ENCODE measurements around the gene MED12L.

DNA sequence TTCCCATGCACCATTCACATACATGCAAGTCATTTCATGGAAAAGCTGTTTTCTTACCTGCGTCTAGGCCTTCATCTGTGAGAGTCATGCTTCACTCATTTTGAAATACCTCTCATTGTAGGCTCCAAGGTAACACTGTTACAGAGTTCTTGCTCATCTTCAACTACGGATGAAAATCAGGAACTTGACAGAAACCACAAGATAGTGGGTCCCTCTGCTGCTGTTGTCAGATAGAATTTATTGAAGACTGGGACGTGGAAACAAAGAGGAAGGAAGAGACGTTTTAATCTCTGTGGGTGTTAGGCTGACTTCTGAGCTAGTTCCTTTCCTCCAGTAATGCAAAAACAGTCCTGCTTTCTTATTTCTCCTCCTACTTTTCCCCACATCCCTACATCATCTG, 192.8 kb downstream of the MED12L start, which contains the start of gene P2RY14:
- TF ChIP-seq CTCF (IDR thresholded peaks at IDR 0.05; ENCODE audit: low read length) (peak; percentile 16; the same call in 1 of the 2 replicates), EZH2 (IDR thresholded peaks at IDR 0.05; ENCODE audit: borderline replicate concordance, low read length) (no peak)
